Mesenteric fat pad (tissue), 1 donor: ENCODE measurements around the gene PRDM16. TPM values are rescaled to one million over a fixed set of nuclear protein-coding genes. Genes with fewer than 3 reads are reported as not detected.

ENCODE experiments used
- DNase-seq: peaks from one replicate; pipeline ENCODE4 v3.0.0-alpha.2; 2020; ENCODE audit warnings: low spot score
- total RNA-seq: library from RNA; stranded (reverse); fragmentation: NEBNext Ultra II Directional; extraction: Animal tissue kit (Norgen Biotek cat#: 25700); gene quantifications from one replicate; pipeline ENCODE4 v1.2.1, GENCODE V29; 2021
- donor health status: DM: yes; HTN: yes; CAD: no.

PRDM16 gene
- total RNA-seq, 1 donor from 2014 or later = 3.9 TPM

GRCh38 chr1:3101124-3101939, 32.3 kb downstream of the PRDM16 start:
- DNase-seq = no peak

DNA sequence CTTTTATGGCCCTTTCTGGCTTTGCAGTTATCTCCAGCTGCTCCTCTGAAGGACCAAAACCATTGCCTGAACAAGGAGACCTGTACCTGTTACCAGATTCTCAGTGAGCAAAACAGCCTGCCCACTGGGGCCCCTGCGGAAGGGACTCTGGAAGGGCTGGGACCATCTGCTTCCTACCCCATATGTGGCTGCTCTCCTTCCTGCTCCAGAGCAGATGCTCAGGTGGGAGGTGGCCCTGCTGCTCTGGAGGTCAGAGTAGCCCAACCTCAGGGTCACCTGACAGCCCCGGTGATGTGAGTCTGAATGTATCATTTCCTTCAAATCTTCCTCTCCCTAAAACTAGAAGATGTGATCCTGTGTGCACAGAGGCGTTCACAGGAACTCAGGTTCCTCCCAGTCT, 33.6 kb downstream of the PRDM16 start:
- DNase-seq = no peak

DNA sequence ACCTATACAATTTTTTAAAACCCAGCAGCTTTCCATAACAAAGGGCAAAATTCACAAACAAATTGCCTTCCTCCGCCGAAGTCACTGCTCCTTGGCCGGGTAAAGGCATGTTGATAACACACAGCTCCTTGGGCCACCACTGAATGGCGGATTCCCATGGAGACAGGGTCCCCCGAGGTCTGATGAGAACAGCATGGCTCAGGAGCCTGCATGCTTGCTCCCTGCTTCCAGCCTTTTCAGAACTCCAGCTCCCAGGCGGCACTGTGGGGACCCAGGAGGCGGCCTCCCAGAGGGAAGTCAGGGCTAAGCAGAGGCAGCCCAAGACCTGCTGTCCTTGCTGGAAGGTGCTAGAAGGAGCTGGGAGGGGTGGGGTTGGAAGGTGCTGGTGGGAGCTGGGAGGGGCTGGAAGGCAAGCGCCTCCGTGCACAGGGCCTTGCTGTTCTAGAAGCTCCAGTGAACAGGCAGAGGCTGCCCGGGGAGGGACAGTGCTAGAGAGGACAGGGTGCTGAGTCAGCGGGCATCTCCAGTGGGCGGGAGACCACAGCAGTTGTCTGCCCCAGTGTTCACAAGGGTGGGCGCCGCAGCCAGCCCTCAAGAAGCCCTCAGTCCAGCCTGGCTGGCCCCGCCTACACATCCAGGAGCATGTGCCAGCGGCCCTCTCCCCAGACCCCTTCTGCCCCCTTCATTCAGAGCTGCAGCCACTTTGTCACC, 35.1 kb downstream of the PRDM16 start:
- no peak for DNase-seq

- no peak for DNase-seq
These were observed 36.3 kb downstream of the PRDM16 start for GRCh38 chr1:3105167-3105863.

DNA sequence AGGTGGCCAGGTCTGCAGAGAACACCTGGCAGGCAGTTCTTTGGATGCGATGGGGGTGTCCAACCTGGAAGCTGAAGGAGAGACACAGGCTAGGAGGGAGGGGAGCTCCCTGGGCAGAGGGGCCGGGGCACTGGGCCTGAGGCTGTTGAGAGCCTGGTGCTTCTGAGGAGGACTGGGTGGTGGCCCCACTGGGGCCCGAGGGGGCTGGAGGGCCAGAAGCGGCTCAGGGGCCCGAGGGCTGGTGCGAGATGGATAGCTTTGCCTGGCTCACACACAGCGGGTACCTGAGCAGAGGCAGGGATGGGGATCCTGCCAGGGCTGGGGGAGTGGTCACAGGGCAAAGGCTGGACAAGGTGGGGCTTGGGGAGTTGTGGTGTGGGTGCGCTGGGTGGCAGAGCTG, 37.2 kb downstream of the PRDM16 start:
- DNase-seq = no peak

GRCh38 chr1:3107201-3107600, 38.2 kb downstream of the PRDM16 start:
- DNase-seq = no peak

GRCh38 chr1:3109355-3109754, 40.4 kb downstream of the PRDM16 start:
- no peak for DNase-seq

DNA sequence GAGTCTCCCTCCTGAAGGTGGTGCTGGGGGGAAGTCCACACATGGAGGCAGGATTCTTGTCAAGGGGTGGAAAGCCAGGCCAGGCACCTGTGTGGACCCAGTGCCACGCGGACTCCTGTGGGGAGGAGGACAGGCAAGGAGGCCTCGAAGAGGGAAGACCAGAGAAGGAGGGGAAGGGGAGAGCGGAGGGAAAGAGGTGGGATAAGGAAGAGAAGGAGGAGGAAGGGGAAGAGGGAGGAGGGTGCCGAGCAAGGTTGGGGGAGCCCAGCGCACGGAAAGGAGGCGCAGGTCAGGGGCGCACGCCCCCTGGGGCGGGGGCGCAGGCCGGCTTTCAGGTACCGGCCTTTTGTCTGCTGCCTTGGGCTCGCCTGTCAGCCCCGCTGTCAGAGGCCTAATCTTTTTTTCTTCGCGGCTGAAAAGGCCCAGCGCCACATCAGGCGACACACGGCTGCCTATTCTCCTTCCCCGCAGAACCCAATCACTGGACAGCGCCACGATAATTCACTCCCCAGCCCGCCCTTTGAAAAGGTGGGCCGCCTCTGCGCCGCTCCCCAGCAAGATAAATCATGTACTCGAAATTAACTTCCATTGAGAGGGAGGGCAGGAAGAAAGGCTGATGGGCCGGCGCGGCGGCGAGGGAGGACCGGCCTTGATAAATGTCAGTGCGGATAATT, 42.5 kb downstream of the PRDM16 start:
- DNase-seq = no peak

- DNase-seq = no peak
These were observed 43.5 kb downstream of the PRDM16 start for GRCh38 chr1:3112526-3112925.

DNA sequence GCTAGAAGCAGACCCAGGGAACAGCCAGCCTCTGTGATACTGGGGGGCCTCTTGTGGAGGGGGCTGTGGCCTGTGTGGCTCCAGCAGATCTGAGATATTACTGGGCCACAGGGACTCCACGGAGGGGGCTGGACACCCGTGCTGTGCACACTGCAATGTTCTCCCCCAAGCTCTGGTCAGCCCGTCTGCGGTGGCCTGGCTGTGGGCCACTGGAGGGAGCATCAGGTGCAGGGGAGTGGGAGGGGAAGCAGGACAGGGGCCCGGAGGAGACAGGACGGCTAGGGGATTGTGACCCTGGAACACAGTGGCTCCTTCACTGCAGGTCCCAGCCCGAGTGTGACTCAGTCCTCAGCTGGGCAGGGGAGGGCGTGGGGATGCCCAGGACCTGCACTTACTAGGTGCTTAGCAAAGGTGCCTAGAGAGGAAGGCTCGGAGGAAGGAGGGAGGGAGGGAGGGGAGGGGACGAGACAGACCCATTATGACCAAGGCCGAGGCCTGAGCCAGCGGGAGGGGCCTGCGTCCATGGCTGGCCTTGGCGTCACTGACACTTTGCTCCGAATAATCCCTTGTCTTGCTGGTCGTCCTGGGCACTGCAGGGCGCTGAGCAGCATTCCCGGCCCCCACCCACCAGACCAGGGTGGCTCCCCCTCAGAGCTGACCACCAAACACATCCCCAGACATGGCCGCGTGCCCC, 44.2 kb downstream of the PRDM16 start:
- no peak for DNase-seq

DNA sequence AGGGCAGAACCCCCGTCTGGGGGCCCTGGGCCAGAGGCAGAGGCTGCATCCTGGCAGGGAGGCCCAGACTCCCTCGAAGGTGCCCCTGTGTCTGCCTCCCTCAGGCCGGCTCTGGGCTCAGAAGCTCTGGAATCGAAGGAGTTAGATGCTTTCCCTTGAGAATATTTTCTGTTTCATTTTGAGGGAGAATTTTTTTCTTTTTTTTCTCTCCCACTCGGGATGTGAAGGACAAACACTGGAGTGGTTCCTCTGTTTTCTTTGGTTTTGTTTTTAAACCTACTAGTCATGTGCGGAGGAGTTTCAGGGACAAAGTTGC, 44.7 kb downstream of the PRDM16 start:
- DNase-seq = no peak

- no peak for DNase-seq
These were observed 45.2 kb downstream of the PRDM16 start for GRCh38 chr1:3114131-3114744.

DNA sequence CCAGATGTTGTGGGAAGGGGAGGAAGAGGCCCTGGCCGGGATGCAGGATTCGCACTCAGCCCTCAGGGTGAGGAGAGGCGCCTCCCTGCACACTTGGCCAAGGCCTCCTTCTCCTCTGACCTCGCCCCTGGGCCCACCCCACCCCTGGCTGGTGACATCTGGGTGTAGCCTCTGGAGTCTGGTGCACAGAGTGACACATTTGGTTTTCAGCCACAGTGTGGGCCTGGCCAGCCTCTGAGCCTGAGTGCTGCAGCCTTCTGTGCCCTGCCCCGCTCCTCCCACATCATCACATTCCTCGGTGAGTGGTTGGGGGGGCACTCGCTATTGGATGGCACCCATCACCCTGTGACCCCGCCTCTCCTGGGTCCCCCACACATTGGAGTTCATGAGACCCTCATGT, 45.8 kb downstream of the PRDM16 start:
- no peak for DNase-seq

GRCh38 chr1:3115275-3116149, 46.5 kb downstream of the PRDM16 start:
- DNase-seq = no peak

- no peak for DNase-seq
These were observed 47.1 kb downstream of the PRDM16 start for GRCh38 chr1:3116150-3116510.

- no peak for DNase-seq
These were observed 47.6 kb downstream of the PRDM16 start for GRCh38 chr1:3116560-3116959.

DNA sequence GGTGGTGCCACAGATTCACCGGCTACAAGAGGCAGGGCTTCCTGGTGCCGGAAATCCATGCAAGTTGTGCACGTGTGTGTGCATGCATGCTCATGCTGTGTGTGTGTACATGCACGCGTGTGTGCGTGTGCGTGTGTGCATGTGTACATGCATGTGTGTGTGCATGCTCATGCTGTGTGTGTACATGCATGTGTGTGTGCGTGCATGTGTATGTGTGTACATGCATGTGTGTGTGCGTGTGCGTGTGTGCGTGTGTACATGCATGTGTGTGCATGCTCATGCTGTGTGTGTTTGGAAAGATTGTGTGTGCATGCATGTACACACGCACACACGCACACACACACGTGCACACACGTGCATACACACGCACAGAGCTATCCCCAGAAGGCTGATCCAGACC, 48.9 kb downstream of the PRDM16 start:
- no peak for DNase-seq

- DNase-seq = no peak
These were observed 50.1 kb downstream of the PRDM16 start for GRCh38 chr1:3119061-3119460.

GRCh38 chr1:3119725-3120124, 50.7 kb downstream of the PRDM16 start:
- no peak for DNase-seq

DNA sequence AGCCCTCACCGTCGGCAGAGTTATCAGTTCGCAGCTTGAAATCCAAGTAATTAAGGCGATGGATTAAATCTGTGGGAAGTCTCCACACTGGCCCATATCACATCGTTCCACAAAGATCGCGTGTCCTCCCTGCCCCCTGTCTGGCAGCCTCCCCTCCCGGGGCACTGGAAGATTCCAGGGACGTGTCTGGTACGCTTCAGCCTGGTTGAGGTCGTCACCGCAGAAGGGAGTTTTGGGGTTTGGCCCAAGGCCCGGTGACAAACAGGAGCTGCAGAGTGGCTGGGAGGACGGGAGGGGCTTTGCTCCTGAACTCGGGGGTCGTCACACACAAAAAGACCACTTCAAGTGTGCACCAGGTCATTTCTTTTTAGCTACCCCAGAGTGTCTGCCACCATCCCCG, 51.1 kb downstream of the PRDM16 start:
- no peak for DNase-seq
